ENCODE results near the gene ERICH6B. TPM values are rescaled to one million over a fixed set of nuclear protein-coding genes. Genes with fewer than 3 reads are reported as not detected.

The ERICH6B gene
- polyA plus RNA-seq, 1 donor = 1.2 TPM

- no peak for DNase-seq (ENCODE audit: low read depth)
These were observed 73.1 kb downstream of the ERICH6B start for GRCh38 chr13:45542391-45542790.

DNA sequence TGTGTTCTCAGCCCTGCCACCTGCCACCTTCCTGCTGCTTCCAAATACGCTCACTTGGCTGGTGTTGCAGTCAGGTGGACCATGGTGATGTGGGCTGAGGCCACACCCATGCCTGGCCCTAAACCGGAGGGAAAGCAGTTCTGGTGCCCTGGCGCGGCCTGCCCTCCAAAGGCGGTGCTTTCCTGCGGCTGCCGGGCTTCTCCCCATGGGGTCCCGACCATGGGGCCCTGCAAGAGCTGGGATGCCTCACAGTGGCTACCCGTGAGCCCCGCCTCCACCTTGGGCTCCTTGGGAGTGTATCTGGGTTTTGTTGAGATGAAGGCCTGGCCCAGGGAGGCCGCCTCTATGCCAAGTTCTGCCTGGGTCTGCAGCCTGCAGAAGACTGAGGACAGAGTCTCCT lies 73.7 kb downstream of the ERICH6B start:
- no peak for DNase-seq (ENCODE audit: low read depth)

- no peak for DNase-seq (ENCODE audit: low read depth)
These were observed 74.7 kb downstream of the ERICH6B start for GRCh38 chr13:45540864-45541263.

DNA sequence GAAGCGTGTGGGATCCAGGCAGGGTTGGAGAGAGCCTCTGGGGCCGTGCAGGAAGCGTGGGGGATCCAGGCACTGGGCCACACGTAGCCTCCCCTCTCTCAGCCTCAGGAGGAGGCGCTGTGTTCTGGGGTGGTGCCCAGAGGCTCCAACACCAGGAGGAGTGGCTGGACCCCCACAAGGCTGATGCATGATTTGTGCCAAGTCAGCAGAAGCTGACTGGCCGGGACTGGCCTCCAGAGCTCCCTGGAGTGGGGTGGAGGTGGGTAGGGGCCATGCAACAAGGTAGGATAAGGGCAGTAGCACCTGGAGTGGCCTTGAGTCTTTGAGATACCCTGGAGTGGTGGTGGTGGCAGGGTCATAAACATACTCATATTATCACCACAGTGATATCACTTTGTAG lies 75.3 kb downstream of the ERICH6B start:
- no peak for DNase-seq (ENCODE audit: low read depth)

DNA sequence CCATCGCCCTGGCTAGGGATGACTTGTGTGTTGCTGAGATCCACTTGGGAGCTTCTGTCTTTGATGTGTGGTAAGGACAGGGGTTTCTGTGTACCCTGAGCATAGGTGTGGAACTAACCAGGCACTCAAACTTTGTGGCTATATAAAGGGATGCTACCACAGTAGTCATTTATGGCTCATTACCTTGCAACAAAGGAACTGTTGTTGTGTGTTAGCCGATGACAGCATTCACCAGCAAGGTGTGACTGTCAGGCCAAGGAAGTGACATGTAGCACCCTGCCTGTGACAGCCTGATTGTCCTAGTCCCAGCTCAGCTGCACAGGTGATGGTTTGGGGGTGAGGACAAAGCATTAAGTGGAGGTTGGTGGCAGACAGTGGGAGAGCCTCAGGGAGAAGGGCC lies 77.2 kb downstream of the ERICH6B start:
- DNase-seq (ENCODE audit: low read depth) = no peak

DNA sequence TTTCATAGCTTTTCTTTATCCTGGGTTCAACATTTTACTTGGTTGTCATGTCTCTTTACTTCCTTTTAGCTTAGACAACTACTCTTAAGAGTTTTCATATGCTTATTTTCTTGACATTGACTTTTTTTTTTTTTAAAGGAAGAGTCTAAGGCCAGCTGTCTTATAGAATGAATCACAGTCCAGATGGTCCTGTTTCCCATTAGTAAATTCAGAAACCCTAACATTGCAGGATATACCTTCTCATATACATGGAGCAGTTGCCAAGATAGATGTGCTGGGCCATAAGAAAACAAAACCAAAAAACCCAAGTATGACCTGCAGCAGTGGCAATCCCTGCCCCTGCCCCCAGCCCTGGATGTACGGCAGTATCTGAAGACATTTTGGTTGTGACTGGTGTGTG lies 78.0 kb downstream of the ERICH6B start:
- no peak for DNase-seq (ENCODE audit: low read depth)

DNA sequence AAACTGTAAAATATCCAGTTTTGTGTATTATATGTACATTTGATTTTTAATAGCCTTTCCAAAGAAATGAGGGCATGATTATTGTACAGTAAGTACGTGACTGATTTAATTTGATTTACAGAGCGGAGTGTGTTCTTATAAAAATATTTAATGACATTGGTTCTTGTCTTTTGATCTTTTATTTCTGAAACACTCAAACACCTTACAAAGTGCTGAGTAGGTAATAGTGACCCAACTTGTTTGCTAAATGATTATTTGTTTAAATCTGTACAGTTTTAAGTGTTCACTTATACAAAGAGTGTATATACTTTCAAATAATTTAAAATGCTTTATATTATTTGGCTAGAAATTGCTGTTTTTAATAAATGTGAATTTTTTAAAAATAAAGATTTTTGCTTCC lies 79.3 kb downstream of the ERICH6B start:
- DNase-seq (ENCODE audit: low read depth) = no peak

- DNase-seq (ENCODE audit: low read depth) = no peak
These were observed 80.9 kb downstream of the ERICH6B start for GRCh38 chr13:45534604-45535003.

GRCh38 chr13:45529758-45530157 lies 85.8 kb downstream of the ERICH6B start:
- DNase-seq (ENCODE audit: low read depth) = no peak

DNA sequence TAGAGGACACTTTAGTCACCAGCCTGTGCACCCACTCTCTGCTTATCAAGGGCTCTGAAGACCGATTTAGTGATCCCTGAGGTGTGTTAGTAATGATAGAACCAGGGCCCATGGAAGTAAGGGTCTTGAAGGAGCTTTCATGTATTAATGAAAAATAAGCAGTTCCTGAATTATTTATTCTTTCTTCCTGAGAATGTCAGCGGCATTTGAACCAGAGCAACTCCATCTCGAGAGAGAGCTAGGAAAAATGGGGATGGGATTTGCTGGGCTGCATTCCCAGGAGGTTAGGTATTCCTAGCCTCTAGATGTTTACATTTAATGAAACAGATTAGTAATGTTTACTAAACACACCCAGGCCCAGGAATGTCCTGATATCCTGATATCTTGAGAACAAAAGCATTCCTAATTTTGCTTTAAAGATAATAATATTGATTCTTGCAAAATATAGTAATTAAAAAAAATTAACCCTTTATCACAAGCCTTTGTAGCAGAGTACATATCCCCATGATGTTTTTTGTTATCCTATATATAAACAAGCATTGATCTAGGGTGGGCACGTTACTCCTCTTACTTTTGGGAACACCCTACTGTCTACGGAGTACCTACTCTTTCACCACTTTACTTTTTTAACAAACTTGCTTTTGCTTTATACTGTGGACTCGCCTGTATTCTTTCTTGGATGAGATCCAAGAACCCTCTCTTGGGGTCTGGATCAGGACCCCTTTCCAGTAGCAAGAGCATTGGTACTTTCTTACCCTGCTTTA lies 87.7 kb downstream of the ERICH6B start:
- DNase-seq (ENCODE audit: low read depth) = no peak

- DNase-seq (ENCODE audit: low read depth) = no peak
These were observed 93.0 kb downstream of the ERICH6B start for GRCh38 chr13:45522571-45522970.

- no peak for DNase-seq (ENCODE audit: low read depth)
These were observed 94.2 kb downstream of the ERICH6B start for GRCh38 chr13:45521297-45521696.

DNA sequence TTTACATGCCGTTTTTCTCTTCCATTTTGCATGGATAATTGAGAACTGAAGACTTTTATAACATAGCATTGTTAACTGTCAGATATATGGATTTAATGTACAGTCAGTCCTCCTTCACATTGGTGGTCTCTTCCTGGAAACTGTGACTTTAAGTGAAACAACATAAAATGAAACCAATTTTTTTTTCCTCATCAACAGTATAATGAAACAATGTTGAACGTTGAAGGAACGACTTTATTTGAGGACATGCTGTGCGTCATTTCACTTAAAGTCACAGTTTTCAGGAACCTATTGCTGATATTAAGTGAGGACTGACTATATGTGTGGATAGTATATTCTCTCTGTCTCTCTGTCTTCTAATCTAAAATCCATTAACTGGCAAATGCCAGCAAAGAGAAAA lies 96.0 kb downstream of the ERICH6B start:
- no peak for DNase-seq (ENCODE audit: low read depth)

DNA sequence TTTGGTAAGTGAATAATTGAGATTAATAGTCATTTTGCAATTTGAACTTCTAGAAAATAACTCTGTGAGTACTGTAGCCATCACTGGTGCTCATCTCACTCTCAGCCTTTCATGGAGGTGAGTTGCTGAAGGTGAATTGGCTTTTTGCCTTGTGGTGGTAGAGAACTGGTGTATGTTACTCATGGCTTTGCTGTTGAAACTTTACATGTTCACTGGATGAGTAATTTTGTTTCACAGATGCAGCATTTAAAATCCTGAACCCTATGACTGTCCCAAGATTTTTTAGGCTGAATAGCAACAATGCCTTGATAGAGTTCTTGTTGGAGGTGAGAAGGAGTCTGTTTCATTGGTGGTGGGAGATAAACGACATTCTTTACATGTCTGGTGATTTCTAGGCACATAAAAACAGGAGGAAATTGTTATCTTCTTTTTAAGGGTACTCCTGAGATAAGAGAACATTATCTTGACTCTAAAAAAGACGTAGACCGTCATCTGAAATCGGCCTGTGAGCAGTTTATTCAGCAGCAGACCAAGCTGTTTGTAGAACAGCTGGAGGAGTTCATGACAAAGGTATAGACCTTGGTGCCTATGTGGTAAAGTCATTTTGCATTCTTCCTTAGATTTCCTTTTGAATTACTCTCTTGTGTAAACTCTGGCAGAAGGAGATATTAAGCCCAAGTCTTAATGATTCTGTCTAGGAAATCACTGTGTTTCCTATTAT lies 96.9 kb downstream of the ERICH6B start:
- DNase-seq (ENCODE audit: low read depth) = no peak

GRCh38 chr13:45516757-45517156 lies 98.8 kb downstream of the ERICH6B start:
- no peak for DNase-seq (ENCODE audit: low read depth)

GRCh38 chr13:45512098-45512496 lies 103.4 kb downstream of the ERICH6B start:
- no peak for DNase-seq (ENCODE audit: low read depth)

- DNase-seq (ENCODE audit: low read depth) = peak; percentile 22
These were observed 104.0 kb downstream of the ERICH6B start for GRCh38 chr13:45511310-45512097.

GRCh38 chr13:45510672-45511071 lies 104.9 kb downstream of the ERICH6B start:
- DNase-seq (ENCODE audit: low read depth) = no peak

GRCh38 chr13:45508776-45509175 lies 106.8 kb downstream of the ERICH6B start:
- no peak for DNase-seq (ENCODE audit: low read depth)

- no peak for DNase-seq (ENCODE audit: low read depth)
These were observed 108.7 kb downstream of the ERICH6B start for GRCh38 chr13:45506811-45507210.

GRCh38 chr13:45503658-45504057 lies 111.9 kb downstream of the ERICH6B start:
- no peak for DNase-seq (ENCODE audit: low read depth)

GRCh38 chr13:45501175-45501526 lies 114.4 kb downstream of the ERICH6B start:
- no peak for DNase-seq (ENCODE audit: low read depth)

All from forelimb muscle (tissue), 1 donor.